Skeletal muscle tissue (tissue), 4 donors: ENCODE results near the gene ANKRD40. TPM values are rescaled to one million over a fixed set of nuclear protein-coding genes. Genes with fewer than 3 reads are reported as not detected.
A peak's percentile ranks its signal among the peaks of the same experiment; 100 is the strongest.

Source experiments
- H3K27ac ChIP-seq: one replicate; pipeline ENCODE4 v1.7.0; 2013; ENCODE audit warnings: mild to moderate bottlenecking, low read depth, low read length, inconsistent platforms
- H3K27me3 ChIP-seq, 3 donors: one replicate each; pipeline ENCODE4 v1.7.0; 2013; ENCODE audit warnings: low read length in 3 of 3; ENCODE audit not compliant: control insufficient read depth in 3 of 3, insufficient read depth in 3 of 3
- H3K36me3 ChIP-seq, 3 donors: one replicate each; pipeline ENCODE4 v1.7.0; 2013; ENCODE audit warnings: low read length in 3 of 3; ENCODE audit not compliant: control insufficient read depth in 3 of 3, insufficient read depth in 3 of 3
- H3K4me1 ChIP-seq, 3 donors: one replicate each; pipeline ENCODE4 v1.7.0; 2013; ENCODE audit warnings: low read length in 3 of 3, mild to moderate bottlenecking in 3 of 3; ENCODE audit not compliant: control insufficient read depth in 3 of 3, insufficient read depth in 3 of 3
- H3K4me3 ChIP-seq, 3 donors: one replicate each; pipeline ENCODE4 v1.7.0; 2013; ENCODE audit warnings: low read length in 3 of 3
- H3K9ac ChIP-seq, 3 donors: one replicate each; pipeline ENCODE4 v1.7.0; 2013; ENCODE audit warnings: low read length in 3 of 3, mild to moderate bottlenecking in 3 of 3, moderate library complexity in 2 of 3, low read depth in 1 of 3
- H3K9me3 ChIP-seq, 3 donors: one replicate each; pipeline ENCODE4 v1.7.0; 2013; ENCODE audit warnings: low read length in 3 of 3; ENCODE audit not compliant: control insufficient read depth in 3 of 3
- total RNA-seq: library from RNA; depleted of rRNA; stranded (reverse); fragments of >200 nt; gene quantifications from one replicate; pipeline ENCODE4 v1.2.3, GENCODE V29; 2014
- donor health status: Osteomylitis.

ANKRD40 gene
- 28.7 TPM for total RNA-seq

GRCh38 chr17:50707289-50708049 lies at the start of gene ANKRD40:
Gene ANKRD40 (minus strand): TSS chr17:50707914. CDS start chr17:50707654, 260 bp downstream.
- peak within 1 kb of the TSS; percentile 88 to 94 (median 91) for H3K4me3 ChIP-seq
- peaks cover 3 to 10% (median 5%) of the 10 kb centered on the region in 3 donors for H3K36me3 ChIP-seq
- H3K27ac ChIP-seq: peak within 1 kb of the TSS; percentile 100
- H3K9ac ChIP-seq: peak within 1 kb of the TSS; percentile 98 to 99 (median 98)
- peaks cover 29 to 38% (median 30%) of the 10 kb centered on the region in 3 donors for H3K4me1 ChIP-seq
- no peaks in the 10 kb centered on the region for H3K27me3 ChIP-seq
- H3K9me3 ChIP-seq: no peaks in the 10 kb centered on the region

- Histone ChIP-seq H3K9me3 (no peaks in the 10 kb centered on the region), H3K4me1 (peaks cover 0 to 5% (median 4%) of the 10 kb centered on the region in 3 donors), H3K4me3 (no peak overlapping the region), H3K9ac (no peak overlapping the region), H3K36me3 (peaks cover 18 to 46% (median 33%) of the 10 kb centered on the region in 3 donors), H3K27ac (no peak overlapping the region), H3K27me3 (no peaks in the 10 kb centered on the region)
Observed at GRCh38 chr17:50754521-50754920, 46.8 kb upstream of the ANKRD40 start.

- Histone ChIP-seq H3K9ac (no peak overlapping the region), H3K4me1 (no peaks in the 10 kb centered on the region), H3K27me3 (no peaks in the 10 kb centered on the region), H3K36me3 (peaks cover 48 to 86% (median 80%) of the 10 kb centered on the region in 3 donors), H3K27ac (no peak overlapping the region), H3K4me3 (no peak overlapping the region), H3K9me3 (no peaks in the 10 kb centered on the region)
Observed at GRCh38 chr17:50749245-50749644, 41.5 kb upstream of the ANKRD40 start.

GRCh38 chr17:50745631-50746030 lies 37.9 kb upstream of the ANKRD40 start:
- no peaks in the 10 kb centered on the region for H3K27me3 ChIP-seq
- H3K4me3 ChIP-seq: no peak overlapping the region
- H3K27ac ChIP-seq: no peak overlapping the region
- no peak overlapping the region for H3K9ac ChIP-seq
- H3K4me1 ChIP-seq: peaks cover 0 to 8% (median 4%) of the 10 kb centered on the region in 3 donors
- H3K36me3 ChIP-seq: peaks cover 53 to 90% (median 89%) of the 10 kb centered on the region in 3 donors
- no peaks in the 10 kb centered on the region for H3K9me3 ChIP-seq

GRCh38 chr17:50739098-50739497 lies 31.4 kb upstream of the ANKRD40 start:
- Histone ChIP-seq H3K9me3 (no peaks in the 10 kb centered on the region), H3K9ac (no peak overlapping the region), H3K36me3 (peaks cover 25 to 58% (median 42%) of the 10 kb centered on the region in 3 donors), H3K27me3 (no peaks in the 10 kb centered on the region), H3K4me1 (peaks cover 6 to 13% (median 8%) of the 10 kb centered on the region in 3 donors), H3K4me3 (no peak overlapping the region), H3K27ac (no peak overlapping the region)

GRCh38 chr17:50737118-50737698 lies 29.5 kb upstream of the ANKRD40 start:
- Histone ChIP-seq H3K27me3 (no peaks in the 10 kb centered on the region), H3K9ac (no peak overlapping the region), H3K27ac (no peak overlapping the region), H3K9me3 (no peaks in the 10 kb centered on the region), H3K4me3 (no peak overlapping the region), H3K4me1 (peaks cover 6 to 12% (median 8%) of the 10 kb centered on the region in 3 donors), H3K36me3 (peaks cover 14 to 43% (median 26%) of the 10 kb centered on the region in 3 donors)

- Histone ChIP-seq H3K9ac (no peak overlapping the region), H3K36me3 (peaks cover 8 to 26% (median 8%) of the 10 kb centered on the region in 3 donors), H3K27me3 (no peaks in the 10 kb centered on the region), H3K4me3 (no peak overlapping the region), H3K4me1 (peaks cover 4 to 18% (median 10%) of the 10 kb centered on the region in 3 donors), H3K9me3 (no peaks in the 10 kb centered on the region), H3K27ac (no peak overlapping the region)
Observed at GRCh38 chr17:50735287-50735686, 27.6 kb upstream of the ANKRD40 start.

GRCh38 chr17:50731575-50732460 lies 24.1 kb upstream of the ANKRD40 start:
- Histone ChIP-seq H3K27ac (no peak overlapping the region), H3K4me3 (no peak overlapping the region), H3K4me1 (peaks cover 9 to 26% (median 23%) of the 10 kb centered on the region in 3 donors), H3K27me3 (no peaks in the 10 kb centered on the region), H3K9ac (no peak overlapping the region), H3K9me3 (no peaks in the 10 kb centered on the region), H3K36me3 (peaks cover 0 to 3% (median 0%) of the 10 kb centered on the region in 3 donors)

- H3K27me3 ChIP-seq: no peaks in the 10 kb centered on the region
- H3K9me3 ChIP-seq: no peaks in the 10 kb centered on the region
- H3K27ac ChIP-seq: no peak overlapping the region
- H3K4me1 ChIP-seq: peaks cover 21 to 43% (median 32%) of the 10 kb centered on the region in 3 donors
- H3K36me3 ChIP-seq: no peaks in the 10 kb centered on the region
- no peak overlapping the region for H3K9ac ChIP-seq
- no peak overlapping the region for H3K4me3 ChIP-seq
Observed at GRCh38 chr17:50728881-50729765, 21.4 kb upstream of the ANKRD40 start.
